NCI-H1092 (cell line): ENCODE measurements around the gene OR6B3.
A peak's percentile ranks its signal among the peaks of the same experiment; 100 is the strongest.
"Not testable (repeated sequence)": the region's sequence is repeated elsewhere in the genome, so short reads cannot be mapped to it uniquely, and the experiment has no call there.

ENCODE experiments used
- DNase-seq: peaks from one replicate; lab custom pipeline; 2025; lab: John Stamatoyannopoulos, UW

The OR6B3 gene

GRCh38 chr2:240044096-240044495 is 9.2 kb downstream of the OR6B3 start:
- not testable (repeated sequence) for DNase-seq

DNA sequence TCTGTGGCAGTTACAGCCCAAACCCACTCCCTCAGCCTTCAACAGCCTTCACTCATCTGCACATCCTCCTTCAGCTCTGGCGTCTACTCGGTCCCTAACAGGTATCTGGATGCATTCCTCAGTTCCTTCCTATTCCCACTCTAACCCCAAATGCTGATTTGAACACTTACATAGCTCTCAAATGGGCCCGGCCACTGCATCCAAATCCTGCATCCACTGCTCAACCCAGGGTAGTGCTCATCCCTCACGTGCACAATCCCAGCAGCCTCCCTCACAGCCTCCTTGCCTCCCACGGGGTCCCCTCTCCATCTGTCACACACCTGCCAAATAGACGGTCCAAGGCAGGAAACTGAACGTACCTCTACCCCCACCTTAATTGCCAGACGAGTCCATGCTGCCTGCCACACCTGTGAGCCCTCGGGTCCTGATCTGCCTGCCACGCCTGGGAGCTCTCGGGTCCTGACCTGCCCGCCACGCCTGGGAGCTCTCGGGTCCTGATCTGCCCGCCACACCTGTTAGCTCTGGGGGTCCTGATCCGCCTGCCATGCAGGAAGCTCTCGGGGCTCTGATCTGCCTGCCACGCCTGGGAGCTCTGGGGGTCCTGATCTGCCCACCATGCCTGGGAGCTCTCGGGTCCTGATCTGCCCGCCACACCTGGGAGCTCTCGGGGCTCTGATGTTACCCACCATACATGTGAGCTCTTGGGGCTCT is 9.9 kb downstream of the OR6B3 start:
- DNase-seq: no peak

DNA sequence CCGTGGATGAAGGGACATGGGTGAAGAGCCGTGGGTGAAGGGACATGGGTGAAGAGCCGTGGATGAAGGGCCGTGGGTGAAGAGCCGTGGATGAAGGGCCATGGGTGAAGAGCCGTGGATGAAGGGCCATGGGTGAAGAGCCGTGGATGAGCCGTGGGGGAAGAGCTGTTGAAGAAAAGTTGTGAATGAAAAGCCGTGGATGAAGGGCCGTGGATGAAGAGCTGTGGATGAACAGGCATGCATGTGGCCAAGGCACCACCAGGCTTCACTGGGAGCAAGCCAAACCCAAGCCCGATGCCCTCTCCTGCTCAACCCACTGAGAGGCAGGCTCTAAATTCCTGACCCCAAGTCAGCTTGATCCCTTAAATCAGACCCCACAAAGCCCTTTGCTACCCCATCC is 10.6 kb downstream of the OR6B3 start:
- DNase-seq: no peak

DNA sequence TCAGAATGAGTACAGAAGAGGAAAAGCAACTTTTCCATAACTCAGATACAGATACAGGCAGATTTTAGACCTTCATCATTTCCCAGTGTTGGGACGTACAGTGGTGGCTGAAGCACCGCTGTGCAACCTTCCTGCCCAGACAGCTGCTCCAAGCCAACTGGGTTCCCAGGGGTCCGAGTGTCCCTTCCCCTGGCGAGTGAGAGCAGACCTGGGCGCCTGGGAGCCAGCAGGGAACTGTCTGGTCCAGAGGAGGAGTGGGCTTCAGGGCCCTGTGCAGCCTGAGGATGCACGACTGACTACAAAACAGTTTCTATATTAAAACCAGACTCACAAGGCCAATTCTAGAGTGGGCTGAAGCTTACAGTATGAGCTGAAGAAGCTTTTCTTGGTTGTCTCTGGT is 12.0 kb downstream of the OR6B3 start:
- no peak for DNase-seq

DNA sequence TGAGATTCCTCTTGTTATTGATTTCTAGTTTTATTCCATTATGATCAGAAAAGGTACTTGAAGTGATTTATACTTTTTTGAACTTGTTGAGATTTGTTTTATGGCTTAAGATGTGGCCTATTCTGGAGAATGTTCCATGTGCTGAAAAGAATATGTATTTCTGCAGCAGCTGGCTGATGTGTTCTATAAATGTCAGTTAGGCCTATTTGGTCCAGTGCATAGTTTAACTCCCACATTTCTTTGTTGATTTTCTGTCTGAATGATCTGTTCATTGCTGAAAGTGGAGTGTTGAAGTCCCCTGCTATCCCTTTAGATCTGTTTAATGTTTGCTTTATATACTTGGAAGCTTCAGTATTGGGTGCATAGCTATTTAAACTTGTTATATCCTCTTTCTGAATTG is 16.0 kb downstream of the OR6B3 start:
- DNase-seq: no peak

GRCh38 chr2:240033330-240033678 is 20.0 kb downstream of the OR6B3 start:
- no peak for DNase-seq

- DNase-seq: no peak
These were observed 20.7 kb downstream of the OR6B3 start for GRCh38 chr2:240032406-240033329.

GRCh38 chr2:240030379-240031094 is 22.8 kb downstream of the OR6B3 start, which contains the start of gene OR6B2:
Gene OR6B2 (minus strand): TSS chr2:240030429. CDS start chr2:240030429, 0 bp downstream.
- no peak for DNase-seq

DNA sequence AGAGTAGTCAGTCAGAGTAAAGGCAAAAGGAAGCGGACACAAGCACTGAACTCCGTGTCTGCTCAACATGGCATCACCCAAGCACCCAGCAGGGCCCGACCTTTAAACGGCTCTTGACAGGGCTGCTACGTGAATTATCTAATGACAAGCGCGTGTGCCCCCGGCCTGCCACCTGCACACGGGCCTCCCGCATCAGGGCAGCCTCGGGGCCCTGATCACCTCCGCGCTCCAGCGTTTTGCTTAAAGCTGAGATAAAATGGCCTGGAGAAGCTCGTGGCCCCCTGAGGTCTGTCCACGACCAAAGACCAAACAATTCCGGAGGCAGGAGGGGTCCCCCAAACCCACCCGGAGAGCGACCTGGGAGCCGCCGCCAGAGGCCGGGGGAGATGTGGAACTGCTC is 28.6 kb downstream of the OR6B3 start:
- DNase-seq: no peak

- no peak for DNase-seq
These were observed 29.5 kb downstream of the OR6B3 start for GRCh38 chr2:240023792-240024191.

GRCh38 chr2:240021488-240022104 is 31.7 kb downstream of the OR6B3 start:
- peak; percentile 13 for DNase-seq

- no peak for DNase-seq
These were observed 35.1 kb downstream of the OR6B3 start for GRCh38 chr2:240018071-240018750.

DNA sequence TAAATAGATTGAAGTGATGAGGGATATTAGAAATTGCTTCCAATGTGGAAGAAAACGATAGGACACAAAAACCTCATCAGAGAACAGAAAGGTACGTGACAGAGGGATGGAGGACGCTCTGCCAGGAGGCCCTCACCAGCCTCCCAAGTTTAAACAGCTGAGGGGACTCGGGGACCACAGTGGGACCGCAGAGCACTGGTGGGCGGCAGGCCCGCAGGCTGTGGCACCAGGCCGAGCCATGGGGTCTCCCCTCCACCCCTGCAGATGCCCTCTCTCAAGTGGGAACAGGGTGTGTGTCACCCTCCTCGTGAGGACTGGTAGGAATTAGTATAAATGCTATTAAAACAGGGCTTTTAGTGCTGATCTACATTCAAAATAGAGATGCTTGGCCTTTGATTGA is 39.0 kb downstream of the OR6B3 start:
- no peak for DNase-seq

DNA sequence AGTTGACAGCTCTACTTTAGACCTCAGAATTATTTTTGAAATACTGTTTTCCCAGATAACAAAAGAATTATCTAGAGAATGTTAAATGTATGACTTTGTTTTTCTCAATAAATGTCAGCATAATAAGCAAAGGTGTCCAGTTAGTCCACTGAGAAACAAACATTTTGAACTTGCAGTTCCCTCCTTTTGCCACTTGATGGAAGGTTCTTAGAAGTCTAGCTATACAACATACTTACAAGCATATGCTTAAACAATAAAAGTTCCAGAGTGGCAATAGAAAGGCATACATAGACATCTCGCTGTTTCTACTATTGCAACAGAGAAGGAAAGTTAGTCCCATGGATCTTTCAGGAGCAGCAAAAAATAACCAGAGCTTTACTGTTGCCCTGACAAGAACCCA is 40.0 kb downstream of the OR6B3 start:
- DNase-seq: no peak

GRCh38 chr2:240002983-240003382 is 50.3 kb downstream of the OR6B3 start:
- DNase-seq: no peak

DNA sequence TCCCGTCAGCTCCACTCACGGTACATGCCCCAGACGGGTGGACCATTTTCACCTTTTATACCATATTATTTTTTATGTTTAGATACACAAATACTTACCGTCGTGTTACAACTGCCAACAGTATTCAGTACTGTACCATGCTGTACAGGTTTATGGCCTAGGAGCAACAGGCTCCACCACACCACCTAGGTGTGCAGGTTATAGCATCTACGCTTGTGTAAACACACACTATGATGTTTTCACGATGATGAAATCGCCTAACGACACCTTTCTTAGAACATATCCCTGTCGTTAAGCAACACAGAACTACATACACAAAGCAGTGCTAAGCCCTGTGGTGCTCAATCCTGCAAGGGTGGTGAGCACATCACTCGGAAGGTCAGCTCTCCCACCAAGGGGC is 52.6 kb downstream of the OR6B3 start:
- no peak for DNase-seq

- DNase-seq: no peak
These were observed 55.5 kb downstream of the OR6B3 start for GRCh38 chr2:239997686-239998409.
